D721Med (cell line): Measurements from ENCODE around the gene DHX36.

Experiments
- DNase-seq: peaks from one replicate; pipeline ENCODE4 v3.0.0; 2011; ENCODE audit warnings: low spot score; ENCODE audit not compliant: insufficient read length
- FAIRE-seq: peaks from 2 replicates; lab custom pipeline; 2011; peaks lifted over from hg19 to GRCh38; lab: Jason Lieb, UNC
- TF ChIP-seq, protein P1 (sequence below): IDR thresholded peaks from 2 replicates; pipeline ENCODE4 v1.5.1; 2012; ENCODE audit warnings: mild to moderate bottlenecking, control low read depth; ENCODE audit not compliant: insufficient read depth; ENCODE audit errors: missing control alignments

Gene DHX36

DNA sequence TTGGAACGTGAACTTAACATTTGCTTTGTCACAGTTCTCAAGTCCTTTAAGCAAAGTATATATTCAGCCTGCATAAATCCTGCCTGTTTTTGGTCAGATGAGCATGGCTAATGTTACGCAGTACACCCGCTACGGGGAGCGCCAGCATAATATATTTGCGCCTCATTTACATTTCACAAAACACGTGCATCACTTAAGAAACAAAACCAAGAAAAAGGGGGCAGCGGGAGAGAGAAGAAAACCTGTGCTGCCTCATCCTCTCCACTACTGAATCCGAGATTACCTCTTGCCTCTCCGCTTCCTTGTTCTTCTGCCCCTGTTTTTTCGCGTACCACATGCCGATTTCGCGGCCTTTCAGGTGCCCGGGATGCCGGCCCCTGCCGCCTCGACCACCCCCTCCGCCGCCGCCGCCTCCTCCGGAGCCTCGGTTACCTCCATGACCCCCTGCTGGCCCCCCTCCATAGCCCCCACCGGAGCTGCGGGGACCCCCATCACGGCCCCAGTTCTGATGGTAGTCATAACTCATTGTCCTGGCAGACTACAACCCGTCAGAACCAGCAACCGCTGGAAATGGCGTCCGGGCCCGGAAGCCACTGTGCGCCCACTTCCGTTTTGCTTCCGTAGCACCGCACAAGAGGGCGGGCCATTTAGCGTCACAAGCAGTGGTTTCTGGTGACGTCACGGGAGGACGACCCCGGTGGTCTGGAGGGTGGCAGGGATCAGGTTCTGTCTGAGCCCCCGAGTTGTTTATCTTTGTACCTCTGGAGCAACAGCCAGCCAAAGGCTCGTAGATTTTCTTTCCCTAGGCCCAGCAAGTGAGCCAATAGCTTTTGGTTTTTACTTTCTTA, at the start of gene DHX36:
Gene DHX36 (minus strand): TSS at position 597 of the 848 bp plus-strand sequence. CDS start 71 bp downstream, at position 526.
- DNase-seq (peak; percentile 47), FAIRE-seq (no peak)
- TF ChIP-seq, protein P1, sequence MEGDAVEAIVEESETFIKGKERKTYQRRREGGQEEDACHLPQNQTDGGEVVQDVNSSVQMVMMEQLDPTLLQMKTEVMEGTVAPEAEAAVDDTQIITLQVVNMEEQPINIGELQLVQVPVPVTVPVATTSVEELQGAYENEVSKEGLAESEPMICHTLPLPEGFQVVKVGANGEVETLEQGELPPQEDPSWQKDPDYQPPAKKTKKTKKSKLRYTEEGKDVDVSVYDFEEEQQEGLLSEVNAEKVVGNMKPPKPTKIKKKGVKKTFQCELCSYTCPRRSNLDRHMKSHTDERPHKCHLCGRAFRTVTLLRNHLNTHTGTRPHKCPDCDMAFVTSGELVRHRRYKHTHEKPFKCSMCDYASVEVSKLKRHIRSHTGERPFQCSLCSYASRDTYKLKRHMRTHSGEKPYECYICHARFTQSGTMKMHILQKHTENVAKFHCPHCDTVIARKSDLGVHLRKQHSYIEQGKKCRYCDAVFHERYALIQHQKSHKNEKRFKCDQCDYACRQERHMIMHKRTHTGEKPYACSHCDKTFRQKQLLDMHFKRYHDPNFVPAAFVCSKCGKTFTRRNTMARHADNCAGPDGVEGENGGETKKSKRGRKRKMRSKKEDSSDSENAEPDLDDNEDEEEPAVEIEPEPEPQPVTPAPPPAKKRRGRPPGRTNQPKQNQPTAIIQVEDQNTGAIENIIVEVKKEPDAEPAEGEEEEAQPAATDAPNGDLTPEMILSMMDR, result peak; percentile 1

GRCh38 chr3:154367221-154367620, 42.9 kb upstream of the DHX36 start:
- TF ChIP-seq, protein P1, result no peak
- DNase-seq (no peak), FAIRE-seq (no peak)

- FAIRE-seq, result no peak
- TF ChIP-seq, protein P1, result no peak
- DNase-seq, result no peak
Observed at GRCh38 chr3:154364849-154365248, 40.6 kb upstream of the DHX36 start.

GRCh38 chr3:154361099-154361498, 36.8 kb upstream of the DHX36 start:
- DNase-seq (no peak), FAIRE-seq (no peak)
- TF ChIP-seq, protein P1, result no peak

DNA sequence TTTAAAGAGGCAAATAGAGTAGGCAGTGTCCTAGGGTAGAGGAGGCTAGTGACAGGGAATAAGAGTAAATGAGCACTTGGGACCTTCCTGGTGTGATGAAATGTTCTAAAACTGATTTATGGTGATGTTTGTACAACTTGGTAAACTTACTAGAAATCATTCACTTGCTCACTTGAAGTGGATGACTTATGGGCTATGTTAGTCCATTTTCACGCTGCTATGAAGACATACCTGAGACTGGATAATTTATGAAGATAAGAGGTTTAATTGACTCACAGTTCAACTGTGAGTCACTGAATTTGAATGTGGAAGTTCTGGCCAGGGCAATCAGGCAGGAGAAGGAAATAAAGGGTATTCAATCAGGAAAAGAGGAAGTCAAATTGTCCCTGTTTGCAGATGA, 31.7 kb upstream of the DHX36 start:
- FAIRE-seq (no peak), DNase-seq (no peak)
- TF ChIP-seq, protein P1, result no peak

DNA sequence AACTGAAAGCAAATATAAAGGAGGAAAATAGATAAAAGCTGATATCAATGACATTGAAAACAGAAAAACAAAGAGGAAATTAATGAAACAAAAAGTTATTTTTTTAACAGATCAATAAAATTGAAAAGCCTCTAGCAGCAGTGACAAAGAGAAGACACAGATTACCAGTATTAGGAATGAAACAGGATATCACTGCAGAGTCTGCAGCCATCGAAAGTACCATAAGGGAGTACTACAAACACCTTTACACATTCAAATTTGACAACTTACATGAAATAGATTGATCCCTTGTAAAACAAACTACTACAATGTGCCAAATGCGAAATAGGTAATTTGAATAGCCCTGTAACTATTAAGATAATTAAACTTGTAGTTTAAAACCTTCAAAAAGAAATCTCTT, 24.9 kb upstream of the DHX36 start:
- TF ChIP-seq, protein P1, result no peak
- DNase-seq (no peak), FAIRE-seq (no peak)
